GM19240 (cell line): ENCODE measurements around the gene RUNX1.

ENCODE experiments used
- DNase-seq: peaks from one replicate; pipeline ENCODE4 v3.0.0; 2011; ENCODE audit warnings: low spot score; ENCODE audit not compliant: insufficient read length

The RUNX1 gene

GRCh38 chr21:34926803-34927467 is 122.2 kb downstream of the RUNX1 start:
- DNase-seq, result no peak

- DNase-seq, result no peak
Measured at GRCh38 chr21:34925597-34925996, 123.5 kb downstream of the RUNX1 start.

- DNase-seq, result no peak
Measured at GRCh38 chr21:34924771-34925419, 124.2 kb downstream of the RUNX1 start.

- DNase-seq, result no peak
Measured at GRCh38 chr21:34924194-34924593, 124.9 kb downstream of the RUNX1 start.

GRCh38 chr21:34923626-34924025 is 125.5 kb downstream of the RUNX1 start:
- DNase-seq, result no peak

- no peak for DNase-seq
Measured at GRCh38 chr21:34923202-34923601, 125.9 kb downstream of the RUNX1 start.

- no peak for DNase-seq
Measured at GRCh38 chr21:34922479-34922878, 126.6 kb downstream of the RUNX1 start.

- DNase-seq, result no peak
Measured at GRCh38 chr21:34921151-34921550, 128.0 kb downstream of the RUNX1 start.

GRCh38 chr21:34919406-34919805 is 129.7 kb downstream of the RUNX1 start:
- DNase-seq, result no peak

GRCh38 chr21:34916446-34916845 is 132.7 kb downstream of the RUNX1 start:
- DNase-seq, result no peak

- no peak for DNase-seq
Measured at GRCh38 chr21:34915364-34915841, 133.7 kb downstream of the RUNX1 start.

GRCh38 chr21:34914239-34914638 is 134.9 kb downstream of the RUNX1 start:
- no peak for DNase-seq

GRCh38 chr21:34913811-34914210 is 135.3 kb downstream of the RUNX1 start:
- no peak for DNase-seq

- no peak for DNase-seq
Measured at GRCh38 chr21:34912022-34912945, 136.8 kb downstream of the RUNX1 start.

- DNase-seq, result no peak
Measured at GRCh38 chr21:34911360-34911759, 137.7 kb downstream of the RUNX1 start.

GRCh38 chr21:34910396-34910795 is 138.7 kb downstream of the RUNX1 start:
- DNase-seq, result no peak

GRCh38 chr21:34909492-34910292 is 139.4 kb downstream of the RUNX1 start:
- no peak for DNase-seq

- no peak for DNase-seq
Measured at GRCh38 chr21:34908419-34909055, 140.6 kb downstream of the RUNX1 start.

GRCh38 chr21:34907461-34908418 is 141.4 kb downstream of the RUNX1 start:
- no peak for DNase-seq

- DNase-seq, result no peak
Measured at GRCh38 chr21:34906401-34906800, 142.7 kb downstream of the RUNX1 start.
